ENCODE results near the gene OR9A4.

The OR9A4 gene

GRCh38 chr7:141906285-141906684 lies 9.9 kb upstream of the OR9A4 start:
- no peak for TF ChIP-seq POLR2AphosphoS5 (IDR thresholded peaks at IDR 0.05; ENCODE audit: low read depth, low read length)
- TF ChIP-seq POLR2A (IDR thresholded peaks at IDR 0.05; ENCODE audit: low read depth, low read length) = no peak
- TF ChIP-seq TAF1 (IDR thresholded peaks at IDR 0.05; ENCODE audit: borderline replicate concordance, low read depth, low read length) = no peak
- DNase-seq (ENCODE audit: insufficient read length) = no peak
- no peak for FAIRE-seq

DNA sequence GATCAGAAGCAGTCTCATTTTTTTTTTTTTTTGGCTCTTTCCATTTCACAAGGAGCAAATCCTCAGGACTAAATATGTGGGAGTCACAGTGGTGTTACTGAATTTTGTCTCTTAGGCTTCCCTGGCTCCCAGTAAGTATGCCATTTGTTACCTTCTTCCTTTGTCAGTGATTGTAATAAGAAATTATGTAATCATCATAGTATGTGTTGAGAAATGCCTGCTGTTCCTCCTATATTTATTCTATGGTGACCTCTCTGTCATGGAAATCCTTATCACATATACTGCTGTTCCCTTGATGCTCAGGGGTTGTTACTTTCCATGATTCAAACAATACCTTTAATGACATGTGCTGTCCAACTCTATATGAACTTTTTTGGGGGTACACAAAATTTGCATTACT lies 4.8 kb upstream of the OR9A4 start:
- FAIRE-seq = no peak
- no peak for DNase-seq (ENCODE audit: insufficient read length)
- no peak for TF ChIP-seq TAF1 (IDR thresholded peaks at IDR 0.05; ENCODE audit: borderline replicate concordance, low read depth, low read length)
- TF ChIP-seq POLR2AphosphoS5 (IDR thresholded peaks at IDR 0.05; ENCODE audit: low read depth, low read length) = no peak
- TF ChIP-seq POLR2A (IDR thresholded peaks at IDR 0.05; ENCODE audit: low read depth, low read length) = no peak

DNA sequence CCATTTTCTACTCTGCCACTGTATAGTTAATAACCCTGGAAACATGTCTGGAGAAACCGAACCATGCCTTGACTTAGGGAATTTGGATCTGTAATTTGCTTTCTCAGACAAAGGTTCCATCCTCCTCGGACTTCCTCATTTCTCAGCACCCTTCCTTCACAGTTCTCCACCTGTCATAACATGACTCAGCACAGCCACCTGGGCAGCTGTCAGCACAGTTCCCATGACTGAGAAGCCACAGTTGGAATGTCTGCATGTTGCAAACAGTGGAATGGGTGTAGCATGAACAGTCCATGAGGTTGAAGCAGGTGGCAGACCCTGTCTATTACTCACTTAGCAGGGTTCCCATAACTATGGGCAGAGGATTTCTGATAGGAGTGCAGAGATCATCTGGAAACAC lies 634 bp upstream of the OR9A4 start:
- DNase-seq (ENCODE audit: insufficient read length) (no peak), FAIRE-seq (no peak)
- TF ChIP-seq TAF1 (IDR thresholded peaks at IDR 0.05; ENCODE audit: borderline replicate concordance, low read depth, low read length) (no peak), POLR2A (IDR thresholded peaks at IDR 0.05; ENCODE audit: low read depth, low read length) (no peak), POLR2AphosphoS5 (IDR thresholded peaks at IDR 0.05; ENCODE audit: low read depth, low read length) (no peak)

- FAIRE-seq (no peak), DNase-seq (ENCODE audit: insufficient read length) (no peak)
- TF ChIP-seq POLR2A (IDR thresholded peaks at IDR 0.05; ENCODE audit: low read depth, low read length) (no peak), POLR2AphosphoS5 (IDR thresholded peaks at IDR 0.05; ENCODE audit: low read depth, low read length) (no peak), TAF1 (IDR thresholded peaks at IDR 0.05; ENCODE audit: borderline replicate concordance, low read depth, low read length) (no peak)
Observed at GRCh38 chr7:141920281-141920680, 4.1 kb downstream of the OR9A4 start.

DNA sequence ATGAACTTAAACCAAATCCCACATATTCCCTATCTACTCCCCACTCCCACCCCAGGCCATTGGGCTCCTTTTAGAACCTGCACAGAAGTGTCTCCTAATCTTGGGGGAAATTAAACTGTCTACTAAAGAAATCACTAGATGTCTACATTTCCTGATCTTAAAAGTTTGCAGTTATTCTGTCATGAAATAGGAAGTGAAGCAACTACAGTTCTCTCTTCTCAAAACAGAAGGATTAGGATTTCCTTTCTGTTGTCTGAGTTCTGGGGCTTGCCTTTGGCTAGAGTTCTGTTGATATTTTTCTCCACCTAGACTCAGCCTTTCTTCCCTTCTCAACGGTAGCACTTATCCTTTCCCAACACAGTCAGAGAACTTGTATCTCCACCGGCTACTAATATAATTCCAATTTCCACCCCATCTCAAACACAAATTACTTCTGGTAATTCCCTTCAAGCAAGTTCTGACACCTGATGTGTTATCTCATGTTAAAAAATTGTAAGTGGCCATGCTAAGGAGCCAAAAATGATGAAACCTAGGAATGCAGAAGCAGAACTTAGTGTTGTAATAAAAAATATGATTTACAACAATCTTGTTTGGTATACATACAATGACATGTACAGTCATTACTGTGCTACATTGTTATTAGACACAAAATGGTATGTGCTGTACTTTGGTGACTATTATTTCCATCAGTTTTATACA lies 12.1 kb downstream of the OR9A4 start:
- FAIRE-seq = no peak
- DNase-seq (ENCODE audit: insufficient read length) = no peak
- TF ChIP-seq TAF1 (IDR thresholded peaks at IDR 0.05; ENCODE audit: borderline replicate concordance, low read depth, low read length) (no peak), POLR2A (IDR thresholded peaks at IDR 0.05; ENCODE audit: low read depth, low read length) (no peak), POLR2AphosphoS5 (IDR thresholded peaks at IDR 0.05; ENCODE audit: low read depth, low read length) (no peak)

GRCh38 chr7:141928845-141929195 lies 12.6 kb downstream of the OR9A4 start:
- TF ChIP-seq POLR2AphosphoS5 (IDR thresholded peaks at IDR 0.05; ENCODE audit: low read depth, low read length) (no peak), TAF1 (IDR thresholded peaks at IDR 0.05; ENCODE audit: borderline replicate concordance, low read depth, low read length) (no peak), POLR2A (IDR thresholded peaks at IDR 0.05; ENCODE audit: low read depth, low read length) (no peak)
- DNase-seq (ENCODE audit: insufficient read length) (no peak), FAIRE-seq (no peak)

- TF ChIP-seq TAF1 (IDR thresholded peaks at IDR 0.05; ENCODE audit: borderline replicate concordance, low read depth, low read length) (no peak), POLR2AphosphoS5 (IDR thresholded peaks at IDR 0.05; ENCODE audit: low read depth, low read length) (no peak), POLR2A (IDR thresholded peaks at IDR 0.05; ENCODE audit: low read depth, low read length) (no peak)
- FAIRE-seq (no peak), DNase-seq (ENCODE audit: insufficient read length) (no peak)
Observed at GRCh38 chr7:141930211-141930610, 14.0 kb downstream of the OR9A4 start.

- FAIRE-seq = no peak
- TF ChIP-seq POLR2AphosphoS5 (IDR thresholded peaks at IDR 0.05; ENCODE audit: low read depth, low read length) = no peak
- TF ChIP-seq TAF1 (IDR thresholded peaks at IDR 0.05; ENCODE audit: borderline replicate concordance, low read depth, low read length) = no peak
- no peak for TF ChIP-seq POLR2A (IDR thresholded peaks at IDR 0.05; ENCODE audit: low read depth, low read length)
- no peak for DNase-seq (ENCODE audit: insufficient read length)
Observed at GRCh38 chr7:141941075-141941474, 24.9 kb downstream of the OR9A4 start.

- no peak for TF ChIP-seq TAF1 (IDR thresholded peaks at IDR 0.05; ENCODE audit: borderline replicate concordance, low read depth, low read length)
- no peak for TF ChIP-seq POLR2A (IDR thresholded peaks at IDR 0.05; ENCODE audit: low read depth, low read length)
- no peak for TF ChIP-seq POLR2AphosphoS5 (IDR thresholded peaks at IDR 0.05; ENCODE audit: low read depth, low read length)
- DNase-seq (ENCODE audit: insufficient read length) (no peak), FAIRE-seq (no peak)
Observed at GRCh38 chr7:141943846-141944245, 27.6 kb downstream of the OR9A4 start.

DNA sequence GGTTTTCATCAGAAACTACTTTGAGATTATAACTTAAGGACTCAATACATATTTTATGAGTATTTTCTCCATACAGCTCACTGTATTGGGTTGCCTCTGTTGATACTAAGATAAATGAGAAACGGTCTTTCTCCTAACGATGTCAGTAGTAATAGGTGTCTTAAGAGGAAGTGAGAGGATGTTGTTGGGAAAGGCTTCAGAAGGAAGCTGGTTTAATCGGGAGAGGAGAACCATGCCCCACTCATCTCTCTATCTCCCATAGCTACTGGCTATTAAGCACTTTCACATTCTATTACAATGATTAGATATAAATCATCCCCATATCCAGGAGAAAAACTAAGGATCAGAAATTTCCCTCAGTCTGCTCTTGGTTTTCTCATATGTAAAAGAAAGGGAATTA lies 28.6 kb downstream of the OR9A4 start:
- FAIRE-seq (no peak), DNase-seq (ENCODE audit: insufficient read length) (no peak)
- TF ChIP-seq POLR2AphosphoS5 (IDR thresholded peaks at IDR 0.05; ENCODE audit: low read depth, low read length) (no peak), TAF1 (IDR thresholded peaks at IDR 0.05; ENCODE audit: borderline replicate concordance, low read depth, low read length) (no peak), POLR2A (IDR thresholded peaks at IDR 0.05; ENCODE audit: low read depth, low read length) (no peak)

- DNase-seq (ENCODE audit: insufficient read length) (no peak), FAIRE-seq (no peak)
- TF ChIP-seq POLR2A (IDR thresholded peaks at IDR 0.05; ENCODE audit: low read depth, low read length) (no peak), TAF1 (IDR thresholded peaks at IDR 0.05; ENCODE audit: borderline replicate concordance, low read depth, low read length) (no peak), POLR2AphosphoS5 (IDR thresholded peaks at IDR 0.05; ENCODE audit: low read depth, low read length) (no peak)
Observed at GRCh38 chr7:141945356-141945755, 29.2 kb downstream of the OR9A4 start.

DNA sequence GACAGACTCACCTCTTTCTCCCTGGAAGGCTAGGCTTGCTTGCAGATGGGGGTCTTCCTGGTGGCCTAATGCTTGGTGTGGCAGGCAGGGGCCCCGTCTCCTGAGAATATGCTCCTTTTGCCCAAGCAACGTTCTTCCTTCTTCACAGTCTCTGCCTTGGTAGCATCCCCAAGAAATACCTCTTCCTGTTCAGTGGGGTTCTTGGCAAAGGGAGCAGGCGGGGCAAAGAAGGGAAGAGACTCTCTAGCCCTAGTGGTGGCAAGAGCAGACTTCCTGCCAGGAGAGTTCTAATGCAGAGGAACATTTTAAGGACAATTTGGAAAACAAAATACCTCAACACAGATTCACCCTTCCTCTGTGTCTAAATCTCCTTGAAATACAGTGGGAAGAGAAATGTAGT lies 30.6 kb downstream of the OR9A4 start, which contains the start of gene CLEC5A:
Gene CLEC5A, minus strand, starts transcription at position 179 of the 400 bp plus-strand sequence. CDS start 682 bp downstream, outside the sequence.
- DNase-seq (ENCODE audit: insufficient read length) = no peak
- FAIRE-seq = no peak
- no peak for TF ChIP-seq TAF1 (IDR thresholded peaks at IDR 0.05; ENCODE audit: borderline replicate concordance, low read depth, low read length)
- TF ChIP-seq POLR2AphosphoS5 (IDR thresholded peaks at IDR 0.05; ENCODE audit: low read depth, low read length) = no peak
- no peak for TF ChIP-seq POLR2A (IDR thresholded peaks at IDR 0.05; ENCODE audit: low read depth, low read length)
